SK-N-SH treated with all-trans-retinoic acid at 6 μM for 48 hours (cell line): ENCODE data around the gene AKAP7.

Source experiments
- ATAC-seq: fragments of 200-7000 bp; cut with Tn5 transposase; 3 replicates; pipeline ENCODE4 v1.9.1; 2020; ENCODE audit warnings: mild to moderate bottlenecking, moderate library complexity
- ARNTL ChIP-seq: fragments of 450-650 bp; formaldehyde crosslinking; IDR thresholded peaks from 2 replicates; pipeline ENCODE4 v1.5.0; 2020; ENCODE audit warnings: low read depth, mild to moderate bottlenecking, moderate library complexity, borderline replicate concordance
- BACH2 ChIP-seq: fragments of 250-450 bp; sonication (Bioruptor Pico); IDR thresholded peaks from 2 replicates; pipeline ENCODE4 v1.9.0; 2021; ENCODE audit warnings: mild to moderate bottlenecking, borderline replicate concordance
- CREB5 ChIP-seq: fragments of 250-450 bp; sonication (Bioruptor Pico); IDR thresholded peaks from 2 replicates; pipeline ENCODE4 v1.5.1; 2020; ENCODE audit warnings: low read depth, mild to moderate bottlenecking, moderate library complexity
- CSDC2 ChIP-seq: fragments of 250-450 bp; sonication (Bioruptor Pico); IDR thresholded peaks from 2 replicates; pipeline ENCODE4 v1.5.0; 2020; ENCODE audit warnings: mild to moderate bottlenecking, moderate library complexity
- CSRNP3 ChIP-seq: fragments of 250-450 bp; sonication (Bioruptor Pico); IDR thresholded peaks from 2 replicates; pipeline ENCODE4 v1.5.1; 2021; ENCODE audit warnings: mild to moderate bottlenecking, moderate library complexity
- ESRRG ChIP-seq: fragments of 250-450 bp; sonication (Bioruptor Pico); IDR thresholded peaks from 2 replicates; pipeline ENCODE4 v1.6.1; 2021; ENCODE audit warnings: mild to moderate bottlenecking
- GLIS3 ChIP-seq: fragments of 250-450 bp; sonication (Bioruptor Pico); IDR thresholded peaks from 2 replicates; pipeline ENCODE4 v1.5.0; 2020; ENCODE audit warnings: mild to moderate bottlenecking, moderate library complexity
- ISL1 ChIP-seq: fragments of 250-450 bp; sonication (Bioruptor Pico); IDR thresholded peaks from 2 replicates; pipeline ENCODE4 v2.1.2; 2022; ENCODE audit warnings: mild to moderate bottlenecking, moderate library complexity
- OSR1 ChIP-seq: fragments of 250-450 bp; sonication (Bioruptor Pico); IDR thresholded peaks from 2 replicates; pipeline ENCODE4 v1.8.0; 2022; ENCODE audit warnings: moderate library complexity, mild to moderate bottlenecking, inconsistent platforms
- PATZ1 ChIP-seq: fragments of 250-450 bp; sonication (Bioruptor Pico); IDR thresholded peaks from 2 replicates; pipeline ENCODE4 v1.8.0; 2020; ENCODE audit warnings: mild to moderate bottlenecking, moderate library complexity, borderline replicate concordance
- POU6F1 ChIP-seq: fragments of 250-450 bp; sonication (Bioruptor Pico); IDR thresholded peaks from 2 replicates; pipeline ENCODE4 v1.8.0; 2021; ENCODE audit warnings: low read depth, mild to moderate bottlenecking, moderate library complexity, borderline replicate concordance
- RARB ChIP-seq: fragments of 250-450 bp; sonication (Bioruptor Pico); IDR thresholded peaks from 2 replicates; pipeline ENCODE4 v1.8.0; 2021; ENCODE audit warnings: mild to moderate bottlenecking, moderate library complexity
- SNAI2 ChIP-seq: fragments of 250-450 bp; sonication (Bioruptor Pico); IDR thresholded peaks from 2 replicates; pipeline ENCODE4 v1.5.0; 2020; ENCODE audit warnings: mild to moderate bottlenecking, moderate library complexity
- TCF4 ChIP-seq: fragments of 250-450 bp; sonication (Bioruptor Pico); IDR thresholded peaks from 2 replicates; pipeline ENCODE4 v1.8.0; 2021; ENCODE audit warnings: mild to moderate bottlenecking, moderate library complexity, borderline replicate concordance
- TSHZ2 ChIP-seq: fragments of 250-450 bp; sonication (Bioruptor Pico); IDR thresholded peaks from 2 replicates; pipeline ENCODE4 v1.5.0; 2020; ENCODE audit warnings: mild to moderate bottlenecking, moderate library complexity
- ZC3H10 ChIP-seq: fragments of 250-450 bp; sonication (Bioruptor Pico); IDR thresholded peaks from 2 replicates; pipeline ENCODE4 v1.5.1; 2021; ENCODE audit warnings: mild to moderate bottlenecking, moderate library complexity
- ZFP3 ChIP-seq: fragments of 250-450 bp; sonication (Bioruptor Pico); IDR thresholded peaks from 2 replicates; pipeline ENCODE4 v1.5.0; 2020; ENCODE audit warnings: mild to moderate bottlenecking, moderate library complexity
- ZFP30 ChIP-seq: fragments of 450-650 bp; formaldehyde crosslinking; IDR thresholded peaks from 2 replicates; pipeline ENCODE4 v1.5.0; 2022; ENCODE audit warnings: mild to moderate bottlenecking, moderate library complexity
- ZNF565 ChIP-seq: fragments of 450-650 bp; formaldehyde crosslinking; conservative IDR thresholded peaks from 2 replicates; pipeline ENCODE4 v1.5.0; 2020; ENCODE audit warnings: low read depth, mild to moderate bottlenecking, moderate library complexity
- ZNF70 ChIP-seq: fragments of 450-650 bp; formaldehyde crosslinking; IDR thresholded peaks from 2 replicates; pipeline ENCODE4 v1.5.0; 2020; ENCODE audit warnings: mild to moderate bottlenecking, moderate library complexity
- ZNF8 ChIP-seq: fragments of 450-650 bp; formaldehyde crosslinking; IDR thresholded peaks from 2 replicates; pipeline ENCODE4 v1.5.0; 2020; ENCODE audit warnings: mild to moderate bottlenecking, moderate library complexity

Gene AKAP7

GRCh38 chr6:131103901-131104300, 31.4 kb upstream of the AKAP7 start (continued):
- no peak for TF ChIP-seq CSRNP3 (CRISPR knock-in tag)
- TF ChIP-seq OSR1 (CRISPR knock-in tag), result no peak
- no peak for TF ChIP-seq CREB5 (CRISPR knock-in tag)
- no peak for TF ChIP-seq GLIS3 (CRISPR knock-in tag)

GRCh38 chr6:131107151-131107550, 28.1 kb upstream of the AKAP7 start:
- TF ChIP-seq ISL1 (CRISPR knock-in tag) (peak; percentile 21; the same call in 1 of the 2 replicates), ZNF70 (no peak)
- TF ChIP-seq, all 23 proteins: peak for 1
- ATAC-seq, result no peak

- no peak for TF ChIP-seq ZNF70
- TF ChIP-seq CREB5 (CRISPR knock-in tag), result no peak
- TF ChIP-seq ZFP3 (CRISPR knock-in tag), result no peak
- no peak for TF ChIP-seq OSR1 (CRISPR knock-in tag)
- TF ChIP-seq ZNF8 (CRISPR knock-in tag), result no peak
- TF ChIP-seq ZC3H10 (CRISPR knock-in tag), result no peak
- no peak for TF ChIP-seq CSRNP3 (CRISPR knock-in tag)
- TF ChIP-seq CSDC2, result no peak
- TF ChIP-seq SNAI2, result no peak
- no peak for ATAC-seq
Observed at GRCh38 chr6:131112249-131112648, 23.0 kb upstream of the AKAP7 start.

- ATAC-seq, result no peak
- TF ChIP-seq TSHZ2 (CRISPR knock-in tag) (no peak), ESRRG (CRISPR knock-in tag) (no peak), CREB5 (CRISPR knock-in tag) (no peak), CSRNP3 (CRISPR knock-in tag) (no peak), ZNF8 (CRISPR knock-in tag) (no peak), ZFP3 (CRISPR knock-in tag) (no peak), RARB (CRISPR knock-in tag) (no peak), ZNF565 (CRISPR knock-in tag) (no peak), ZFP30 (CRISPR knock-in tag) (no peak), BACH2 (CRISPR knock-in tag) (no peak), CSDC2 (no peak), ZNF70 (no peak), TCF4 (CRISPR knock-in tag) (no peak), ARNTL (CRISPR knock-in tag) (no peak), OSR1 (CRISPR knock-in tag) (no peak), ISL1 (CRISPR knock-in tag) (no peak), PATZ1 (no peak), POU6F1 (CRISPR knock-in tag) (no peak)
Observed at GRCh38 chr6:131115651-131116050, 19.6 kb upstream of the AKAP7 start.
